ENCODE results near the gene SLC49A4.

The SLC49A4 gene

GRCh38 chr3:122843604-122844003 is 48.7 kb downstream of the SLC49A4 start:
- H3K36me3 ChIP-seq (ENCODE audit: control insufficient read depth in 1 of 2, insufficient read depth in 2 of 2, low read length in 2 of 2), result no peaks in the 10 kb centered on the region
- H3K4me3 ChIP-seq (ENCODE audit: low read depth in 1 of 2, low read length in 2 of 2), result no peak overlapping the region

GRCh38 chr3:122857019-122857418 is 62.1 kb downstream of the SLC49A4 start:
- Histone ChIP-seq H3K9me3 (ENCODE audit: control insufficient read depth in 1 of 2, low read length in 2 of 2) (no peaks in the 10 kb centered on the region), H3K4me3 (ENCODE audit: low read depth in 1 of 2, low read length in 2 of 2) (no peak overlapping the region), H3K27me3 (ENCODE audit: control insufficient read depth in 1 of 2, insufficient read depth in 2 of 2, low read length in 2 of 2) (no peaks in the 10 kb centered on the region), H3K4me1 (ENCODE audit: control insufficient read depth in 1 of 2, insufficient read depth in 2 of 2, low read length in 2 of 2) (peaks cover 5 to 9% of the 10 kb centered on the region in 2 donors), H3K9ac (ENCODE audit: low read depth in 1 of 2, low read length in 2 of 2) (no peak overlapping the region), H3K36me3 (ENCODE audit: control insufficient read depth in 1 of 2, insufficient read depth in 2 of 2, low read length in 2 of 2) (no peaks in the 10 kb centered on the region), H3K27ac (ENCODE audit: low read depth, low read length) (no peak overlapping the region)

More at GRCh38 chr3:122843604-122844003, 48.7 kb downstream of the SLC49A4 start:
- no peaks in the 10 kb centered on the region for H3K9me3 ChIP-seq (ENCODE audit: control insufficient read depth in 1 of 2, low read length in 2 of 2)
- H3K4me1 ChIP-seq (ENCODE audit: control insufficient read depth in 1 of 2, insufficient read depth in 2 of 2, low read length in 2 of 2), result no peaks in the 10 kb centered on the region
- H3K9ac ChIP-seq (ENCODE audit: low read depth in 1 of 2, low read length in 2 of 2), result no peak overlapping the region
- H3K27me3 ChIP-seq (ENCODE audit: control insufficient read depth in 1 of 2, insufficient read depth in 2 of 2, low read length in 2 of 2), result no peaks in the 10 kb centered on the region
- H3K27ac ChIP-seq (ENCODE audit: low read depth, low read length), result no peak overlapping the region

- Histone ChIP-seq H3K9ac (ENCODE audit: low read depth in 1 of 2, low read length in 2 of 2) (no peak overlapping the region), H3K9me3 (ENCODE audit: control insufficient read depth in 1 of 2, low read length in 2 of 2) (no peaks in the 10 kb centered on the region), H3K27ac (ENCODE audit: low read depth, low read length) (no peak overlapping the region), H3K36me3 (ENCODE audit: control insufficient read depth in 1 of 2, insufficient read depth in 2 of 2, low read length in 2 of 2) (no peaks in the 10 kb centered on the region), H3K4me1 (ENCODE audit: control insufficient read depth in 1 of 2, insufficient read depth in 2 of 2, low read length in 2 of 2) (peaks cover 5 to 9% of the 10 kb centered on the region in 2 donors), H3K27me3 (ENCODE audit: control insufficient read depth in 1 of 2, insufficient read depth in 2 of 2, low read length in 2 of 2) (no peaks in the 10 kb centered on the region), H3K4me3 (ENCODE audit: low read depth in 1 of 2, low read length in 2 of 2) (no peak overlapping the region)
Observed at GRCh38 chr3:122858373-122858772, 63.5 kb downstream of the SLC49A4 start.

GRCh38 chr3:122859021-122859805 is 64.3 kb downstream of the SLC49A4 start:
- Histone ChIP-seq H3K4me3 (ENCODE audit: low read depth in 1 of 2, low read length in 2 of 2) (no peak overlapping the region), H3K9ac (ENCODE audit: low read depth in 1 of 2, low read length in 2 of 2) (no peak overlapping the region), H3K36me3 (ENCODE audit: control insufficient read depth in 1 of 2, insufficient read depth in 2 of 2, low read length in 2 of 2) (no peaks in the 10 kb centered on the region)

DNA sequence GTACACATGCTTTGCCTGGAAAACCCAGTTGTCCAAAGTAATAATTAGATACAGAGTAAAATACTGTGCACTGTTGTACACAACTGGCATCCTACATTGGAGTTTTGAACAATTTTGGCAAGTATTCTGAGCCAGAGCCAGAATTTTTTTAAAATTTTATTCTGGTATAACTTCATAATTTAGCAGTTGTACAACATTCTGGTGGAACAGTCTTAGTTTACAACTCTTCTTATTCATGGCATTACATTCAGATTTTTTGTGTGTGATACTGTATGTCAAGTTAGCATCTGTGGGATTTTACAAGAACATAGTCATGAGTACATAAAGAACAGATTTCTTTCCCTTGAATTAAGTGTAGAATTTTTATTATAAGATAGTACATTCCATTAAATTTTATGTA is 67.5 kb downstream of the SLC49A4 start:
- Histone ChIP-seq H3K27ac (ENCODE audit: low read depth, low read length) (no peak overlapping the region), H3K4me3 (ENCODE audit: low read depth in 1 of 2, low read length in 2 of 2) (no peak overlapping the region), H3K36me3 (ENCODE audit: control insufficient read depth in 1 of 2, insufficient read depth in 2 of 2, low read length in 2 of 2) (peaks cover 0 to 2% of the 10 kb centered on the region in 2 donors), H3K27me3 (ENCODE audit: control insufficient read depth in 1 of 2, insufficient read depth in 2 of 2, low read length in 2 of 2) (no peaks in the 10 kb centered on the region), H3K9me3 (ENCODE audit: control insufficient read depth in 1 of 2, low read length in 2 of 2) (no peaks in the 10 kb centered on the region), H3K4me1 (ENCODE audit: control insufficient read depth in 1 of 2, insufficient read depth in 2 of 2, low read length in 2 of 2) (no peaks in the 10 kb centered on the region), H3K9ac (ENCODE audit: low read depth in 1 of 2, low read length in 2 of 2) (no peak overlapping the region)

More at GRCh38 chr3:122859021-122859805, 64.3 kb downstream of the SLC49A4 start:
- Histone ChIP-seq H3K27me3 (ENCODE audit: control insufficient read depth in 1 of 2, insufficient read depth in 2 of 2, low read length in 2 of 2) (no peaks in the 10 kb centered on the region), H3K9me3 (ENCODE audit: control insufficient read depth in 1 of 2, low read length in 2 of 2) (no peaks in the 10 kb centered on the region), H3K4me1 (ENCODE audit: control insufficient read depth in 1 of 2, insufficient read depth in 2 of 2, low read length in 2 of 2) (peaks cover 5 to 9% of the 10 kb centered on the region in 2 donors), H3K27ac (ENCODE audit: low read depth, low read length) (no peak overlapping the region)

- no peaks in the 10 kb centered on the region for H3K27me3 ChIP-seq (ENCODE audit: control insufficient read depth in 1 of 2, insufficient read depth in 2 of 2, low read length in 2 of 2)
- no peaks in the 10 kb centered on the region for H3K9me3 ChIP-seq (ENCODE audit: control insufficient read depth in 1 of 2, low read length in 2 of 2)
- peaks cover 0 to 2% of the 10 kb centered on the region in 2 donors for H3K36me3 ChIP-seq (ENCODE audit: control insufficient read depth in 1 of 2, insufficient read depth in 2 of 2, low read length in 2 of 2)
- H3K27ac ChIP-seq (ENCODE audit: low read depth, low read length), result no peak overlapping the region
- H3K4me1 ChIP-seq (ENCODE audit: control insufficient read depth in 1 of 2, insufficient read depth in 2 of 2, low read length in 2 of 2), result no peaks in the 10 kb centered on the region
- no peak overlapping the region for H3K4me3 ChIP-seq (ENCODE audit: low read depth in 1 of 2, low read length in 2 of 2)
- H3K9ac ChIP-seq (ENCODE audit: low read depth in 1 of 2, low read length in 2 of 2), result no peak overlapping the region
Observed at GRCh38 chr3:122864498-122864897, 69.6 kb downstream of the SLC49A4 start.

DNA sequence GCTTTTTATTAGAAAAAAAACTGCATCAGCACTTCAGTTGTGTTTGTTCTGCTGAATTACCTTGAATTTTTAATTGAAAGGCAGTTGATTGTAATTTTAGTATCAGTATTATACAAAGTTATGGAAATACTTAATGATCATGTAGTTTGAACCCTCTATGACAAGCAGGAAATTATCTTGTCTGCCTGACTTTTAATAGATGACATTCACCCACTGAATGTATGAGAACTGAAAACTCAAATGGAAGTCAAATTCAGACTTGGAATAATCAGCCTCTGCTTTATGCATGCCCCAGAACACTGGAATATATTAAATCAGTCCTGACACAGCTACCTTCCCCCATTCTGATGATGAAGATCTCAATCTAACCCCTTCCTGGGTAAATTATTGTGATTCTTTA is 73.5 kb downstream of the SLC49A4 start:
- no peak overlapping the region for H3K9ac ChIP-seq (ENCODE audit: low read depth in 1 of 2, low read length in 2 of 2)
- H3K27me3 ChIP-seq (ENCODE audit: control insufficient read depth in 1 of 2, insufficient read depth in 2 of 2, low read length in 2 of 2), result no peaks in the 10 kb centered on the region
- no peaks in the 10 kb centered on the region for H3K9me3 ChIP-seq (ENCODE audit: control insufficient read depth in 1 of 2, low read length in 2 of 2)

DNA sequence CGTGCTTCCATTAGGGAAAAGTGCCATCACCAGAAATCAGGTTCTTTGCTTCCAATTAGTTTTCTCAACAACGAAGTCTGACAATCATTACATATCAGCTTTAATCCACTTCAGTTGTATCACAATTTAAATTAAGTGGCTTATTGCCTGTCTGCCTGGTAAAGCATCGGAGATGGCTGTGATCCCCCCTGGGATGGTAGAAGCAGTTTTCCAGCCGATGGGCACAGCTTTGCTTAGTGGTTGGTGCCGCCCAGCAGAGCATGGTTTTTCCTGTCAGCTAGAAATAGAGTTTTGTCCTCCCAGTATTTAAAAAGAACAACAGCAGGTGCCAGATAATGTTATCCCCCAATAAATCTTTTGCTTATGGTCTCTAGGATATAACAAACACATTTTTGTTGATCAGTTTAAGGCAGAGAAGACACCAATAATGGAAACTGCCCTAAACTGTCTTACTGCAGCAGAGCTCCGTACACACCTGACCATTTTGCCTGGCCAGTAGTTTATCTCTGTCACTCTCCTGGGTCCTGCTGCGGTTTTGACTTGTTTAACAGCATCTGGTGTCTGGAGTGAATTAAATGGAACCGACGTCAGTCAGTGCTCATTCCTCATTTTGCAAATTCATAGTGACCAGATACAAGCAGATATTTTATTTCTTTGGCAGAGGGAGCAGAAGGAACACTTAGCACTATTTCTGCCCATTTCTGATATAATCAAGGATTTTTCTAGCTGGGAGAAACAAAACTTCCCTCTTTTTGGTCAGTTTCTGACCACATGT is 79.1 kb downstream of the SLC49A4 start:
- no peaks in the 10 kb centered on the region for H3K27me3 ChIP-seq (ENCODE audit: control insufficient read depth in 1 of 2, insufficient read depth in 2 of 2, low read length in 2 of 2)
- no peak overlapping the region for H3K4me3 ChIP-seq (ENCODE audit: low read depth in 1 of 2, low read length in 2 of 2)
- no peaks in the 10 kb centered on the region for H3K36me3 ChIP-seq (ENCODE audit: control insufficient read depth in 1 of 2, insufficient read depth in 2 of 2, low read length in 2 of 2)
- H3K9ac ChIP-seq (ENCODE audit: low read depth in 1 of 2, low read length in 2 of 2), result no peak overlapping the region
- no peaks in the 10 kb centered on the region for H3K9me3 ChIP-seq (ENCODE audit: control insufficient read depth in 1 of 2, low read length in 2 of 2)
- H3K27ac ChIP-seq (ENCODE audit: low read depth, low read length), result no peak overlapping the region
- H3K4me1 ChIP-seq (ENCODE audit: control insufficient read depth in 1 of 2, insufficient read depth in 2 of 2, low read length in 2 of 2), result no peaks in the 10 kb centered on the region

More for the DNA sequence above, 73.5 kb downstream of the SLC49A4 start:
- Histone ChIP-seq H3K36me3 (ENCODE audit: control insufficient read depth in 1 of 2, insufficient read depth in 2 of 2, low read length in 2 of 2) (peaks cover 0 to 2% of the 10 kb centered on the region in 2 donors), H3K4me1 (ENCODE audit: control insufficient read depth in 1 of 2, insufficient read depth in 2 of 2, low read length in 2 of 2) (no peaks in the 10 kb centered on the region), H3K4me3 (ENCODE audit: low read depth in 1 of 2, low read length in 2 of 2) (no peak overlapping the region), H3K27ac (ENCODE audit: low read depth, low read length) (no peak overlapping the region)

DNA sequence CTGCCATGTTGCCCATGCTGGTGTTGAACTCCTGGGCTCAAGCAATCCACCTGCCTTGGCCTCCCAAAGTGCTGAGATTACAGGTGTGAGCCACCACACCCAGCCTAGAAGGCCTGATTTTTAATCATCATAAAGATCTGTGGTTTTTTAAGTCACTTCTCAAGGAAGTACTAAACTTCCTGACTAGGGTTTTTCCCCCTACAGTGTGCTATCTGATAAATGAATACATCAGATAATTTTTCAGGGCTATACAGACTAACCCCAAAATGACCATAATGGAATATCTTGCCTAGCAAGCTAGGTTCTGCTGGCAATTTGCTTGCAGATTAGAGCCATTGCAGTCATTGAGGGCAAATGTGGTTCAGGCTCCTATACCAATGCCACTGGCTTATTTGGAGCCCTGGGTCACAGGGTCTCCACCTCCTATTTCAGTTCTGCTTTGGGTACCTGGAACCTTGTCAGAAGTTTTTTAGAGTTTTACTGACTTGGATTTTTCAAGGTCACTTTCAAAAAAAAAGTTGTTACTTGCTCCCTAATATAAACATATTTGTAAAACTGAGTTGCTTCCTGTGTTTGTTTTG is 80.8 kb downstream of the SLC49A4 start:
- Histone ChIP-seq H3K9ac (ENCODE audit: low read depth in 1 of 2, low read length in 2 of 2) (no peak overlapping the region), H3K27ac (ENCODE audit: low read depth, low read length) (no peak overlapping the region), H3K27me3 (ENCODE audit: control insufficient read depth in 1 of 2, insufficient read depth in 2 of 2, low read length in 2 of 2) (no peaks in the 10 kb centered on the region), H3K9me3 (ENCODE audit: control insufficient read depth in 1 of 2, low read length in 2 of 2) (no peaks in the 10 kb centered on the region), H3K4me3 (ENCODE audit: low read depth in 1 of 2, low read length in 2 of 2) (no peak overlapping the region), H3K4me1 (ENCODE audit: control insufficient read depth in 1 of 2, insufficient read depth in 2 of 2, low read length in 2 of 2) (peaks cover 0 to 7% of the 10 kb centered on the region in 2 donors), H3K36me3 (ENCODE audit: control insufficient read depth in 1 of 2, insufficient read depth in 2 of 2, low read length in 2 of 2) (no peaks in the 10 kb centered on the region)

DNA sequence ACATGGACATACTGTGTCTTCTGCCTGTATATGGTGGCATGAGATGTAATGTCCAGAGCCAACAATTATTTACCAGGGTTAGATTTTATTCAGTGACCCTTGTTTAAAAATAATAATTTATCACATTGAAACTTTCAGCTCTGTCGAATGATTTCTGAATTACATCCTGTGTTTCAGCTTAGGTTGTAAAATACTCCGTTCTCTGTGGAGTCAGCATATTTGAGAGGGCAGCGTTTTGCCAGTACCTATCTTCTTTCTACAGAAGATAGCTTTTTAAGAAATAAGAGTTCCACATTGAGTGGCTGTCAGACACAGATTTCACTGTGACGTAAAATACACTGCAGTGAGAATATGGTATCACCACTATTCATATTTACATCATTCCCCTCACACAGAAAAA is 85.3 kb downstream of the SLC49A4 start:
- no peak overlapping the region for H3K27ac ChIP-seq (ENCODE audit: low read depth, low read length)
- H3K36me3 ChIP-seq (ENCODE audit: control insufficient read depth in 1 of 2, insufficient read depth in 2 of 2, low read length in 2 of 2), result no peaks in the 10 kb centered on the region
- no peak overlapping the region for H3K4me3 ChIP-seq (ENCODE audit: low read depth in 1 of 2, low read length in 2 of 2)
- H3K27me3 ChIP-seq (ENCODE audit: control insufficient read depth in 1 of 2, insufficient read depth in 2 of 2, low read length in 2 of 2), result no peaks in the 10 kb centered on the region
- H3K4me1 ChIP-seq (ENCODE audit: control insufficient read depth in 1 of 2, insufficient read depth in 2 of 2, low read length in 2 of 2), result peaks cover 0 to 10% of the 10 kb centered on the region in 2 donors
- no peaks in the 10 kb centered on the region for H3K9me3 ChIP-seq (ENCODE audit: control insufficient read depth in 1 of 2, low read length in 2 of 2)
- no peak overlapping the region for H3K9ac ChIP-seq (ENCODE audit: low read depth in 1 of 2, low read length in 2 of 2)
